Measurements from ENCODE around the gene LRP1B. TPM values are rescaled to one million over a fixed set of nuclear protein-coding genes. Genes with fewer than 3 reads are reported as not detected.
A peak's percentile ranks its signal among the peaks of the same experiment; 100 is the strongest.

Gene LRP1B
- total and polyA plus RNA-seq, 2 of the 8 experiments (the other 6 are each of a cell fraction or from before 2014, with no cell fraction given), result 0.03 TPM; not detected in 1

DNA sequence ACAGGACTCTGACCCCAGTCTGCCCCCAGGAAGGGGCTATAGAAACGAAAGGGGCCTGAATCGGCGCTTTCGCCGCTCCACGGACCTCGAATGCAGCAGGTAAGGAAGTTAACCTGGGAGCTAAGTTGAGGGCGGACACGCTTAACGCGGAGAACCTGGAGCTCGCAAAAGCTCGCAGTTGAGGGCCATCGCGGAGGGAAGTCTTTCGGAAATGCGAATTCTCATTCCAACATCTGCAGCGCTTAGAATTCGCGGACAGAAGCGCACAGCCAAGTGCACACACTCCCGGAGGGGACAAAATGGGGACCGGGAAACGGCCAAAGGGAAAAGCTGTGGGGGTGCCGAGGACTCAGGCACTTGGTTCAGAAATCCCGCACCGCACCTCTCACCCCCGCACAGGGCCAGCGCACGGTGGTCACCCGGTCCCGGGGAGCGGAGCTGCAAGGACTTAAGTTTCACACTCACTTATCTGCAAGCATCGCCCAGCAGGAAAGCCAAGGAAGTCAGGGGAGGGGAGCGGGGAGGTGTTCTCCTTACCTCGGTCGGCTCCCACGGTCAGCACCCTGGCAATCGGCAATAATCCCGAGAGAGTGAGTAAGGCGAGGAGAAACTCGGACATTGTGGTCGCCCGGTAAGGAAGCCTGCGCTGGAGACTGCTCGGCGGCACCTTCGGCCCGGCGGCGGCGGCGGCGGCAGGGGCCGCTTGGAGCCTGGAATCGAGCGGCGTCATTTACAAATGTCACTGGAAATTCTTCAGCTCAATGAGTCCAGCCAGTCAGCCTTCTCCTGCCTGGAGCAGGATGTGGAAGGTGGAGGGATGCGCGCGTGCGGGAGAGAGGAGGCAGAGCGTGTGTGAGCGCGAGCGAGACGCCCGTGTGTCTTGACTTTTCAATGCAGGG lies 456 bp downstream of the LRP1B start (continued):
- TF ChIP-seq EZH2 (IDR thresholded peaks at IDR 0.05; ENCODE audit: low read depth, low read length, severe bottlenecking), result peak; percentile 74
- 0 out of 4 replicates have a peak, but pooled peaks of 1 of the 2 experiments have one; percentile 33 for TF ChIP-seq SIN3A (conservative IDR thresholded peaks at IDR 0.05 in 1 of 2, IDR thresholded peaks at IDR 0.05 in 1 of 2; ENCODE audit: low read depth in 1 of 2, low read length in 2 of 2)
- TF ChIP-seq, protein P1, sequence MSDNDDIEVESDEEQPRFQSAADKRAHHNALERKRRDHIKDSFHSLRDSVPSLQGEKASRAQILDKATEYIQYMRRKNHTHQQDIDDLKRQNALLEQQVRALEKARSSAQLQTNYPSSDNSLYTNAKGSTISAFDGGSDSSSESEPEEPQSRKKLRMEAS (IDR thresholded peaks at IDR 0.05), result peak; percentile 82
- TF ChIP-seq ZNF274 (IDR thresholded peaks at IDR 0.05; ENCODE audit: borderline replicate concordance, extremely low read depth, low read length), result no peak
- no peak for TF ChIP-seq KDM1A (IDR thresholded peaks at IDR 0.05; ENCODE audit: borderline replicate concordance, low read length)

All from H1 (cell line).